GM18511 (cell line): ENCODE results near the gene FBXO22.
"Not testable (repeated sequence)": the region's sequence is repeated elsewhere in the genome, so short reads cannot be mapped to it uniquely, and the experiment has no call there.

Source experiments
- ATAC-seq: cut with Tn5 transposase; IDR thresholded peaks from one replicate; pipeline ENCODE4 v1.9.1; 2021; ENCODE audit warnings: mild to moderate bottlenecking, moderate library complexity; ENCODE audit not compliant: unreplicated experiment

FBXO22 gene

GRCh38 chr15:75903331-75904239 lies at the start of gene FBXO22:
Gene FBXO22 (plus strand): TSS chr15:75903878. CDS start chr15:75903964, 86 bp downstream.
- peak; percentile 94 for ATAC-seq

GRCh38 chr15:75857886-75858285 lies 45.8 kb upstream of the FBXO22 start:
- ATAC-seq = no peak

GRCh38 chr15:75861750-75862402 lies 41.8 kb upstream of the FBXO22 start:
- ATAC-seq = no peak

GRCh38 chr15:75862796-75863195 lies 40.9 kb upstream of the FBXO22 start:
- ATAC-seq = no peak

GRCh38 chr15:75864213-75865059 lies 39.2 kb upstream of the FBXO22 start:
- no peak for ATAC-seq

- not testable (repeated sequence) for ATAC-seq
These were observed 37.6 kb upstream of the FBXO22 start for GRCh38 chr15:75866045-75866444.

- no peak for ATAC-seq
These were observed 36.8 kb upstream of the FBXO22 start for GRCh38 chr15:75866916-75867315.

- no peak for ATAC-seq
These were observed 36.2 kb upstream of the FBXO22 start for GRCh38 chr15:75867449-75867848.

GRCh38 chr15:75868019-75868418 lies 35.7 kb upstream of the FBXO22 start:
- no peak for ATAC-seq

- no peak for ATAC-seq
These were observed 34.2 kb upstream of the FBXO22 start for GRCh38 chr15:75869446-75869845.

- not testable (repeated sequence) for ATAC-seq
These were observed 32.1 kb upstream of the FBXO22 start for GRCh38 chr15:75871589-75871988.

GRCh38 chr15:75872403-75872990 lies 31.2 kb upstream of the FBXO22 start:
- no peak for ATAC-seq

GRCh38 chr15:75884041-75884440 lies 19.6 kb upstream of the FBXO22 start:
- no peak for ATAC-seq

GRCh38 chr15:75887178-75887577 lies 16.5 kb upstream of the FBXO22 start:
- ATAC-seq = no peak

GRCh38 chr15:75891895-75892294 lies 11.8 kb upstream of the FBXO22 start:
- ATAC-seq = no peak

- ATAC-seq = no peak
These were observed 7.9 kb upstream of the FBXO22 start for GRCh38 chr15:75895731-75896130.

- ATAC-seq = no peak
These were observed 3.1 kb upstream of the FBXO22 start for GRCh38 chr15:75900577-75900976.

GRCh38 chr15:75902129-75902557 lies 1.5 kb upstream of the FBXO22 start:
- no peak for ATAC-seq

GRCh38 chr15:75905231-75905630 lies 1.6 kb downstream of the FBXO22 start:
- ATAC-seq = no peak

- not testable (repeated sequence) for ATAC-seq
These were observed 6.7 kb downstream of the FBXO22 start for GRCh38 chr15:75910355-75910754.

GRCh38 chr15:75916978-75917377 lies 13.3 kb downstream of the FBXO22 start:
- ATAC-seq = no peak
